Measurements from ENCODE around the gene SHC4.

The SHC4 gene

GRCh38 chr15:48828471-48828870, 135.2 kb downstream of the SHC4 start:
- Histone ChIP-seq H3K36me3 (ENCODE audit: low read length) (no peaks in the 10 kb centered on the region), H4K20me1 (ENCODE audit: low read depth, low read length) (no peaks in the 10 kb centered on the region), H3K9me2 (replicated peaks; ENCODE audit: insufficient read depth, low read length) (no peaks in the 10 kb centered on the region), H3K27me3 (ENCODE audit: low read length) (no peaks in the 10 kb centered on the region), H3F3A (ENCODE audit: insufficient read depth) (no peaks in the 10 kb centered on the region), H3K4me2 (ENCODE audit: low read depth, low read length, poor library complexity, severe bottlenecking) (no peak overlapping the region), H3K4me3 (ENCODE audit: insufficient read depth, low read length, poor library complexity, severe bottlenecking) (no peak overlapping the region), H3K9me3 (ENCODE audit: insufficient read depth, low read length) (no peaks in the 10 kb centered on the region), H3K27ac (ENCODE audit: low read depth, low read length) (no peak overlapping the region), H3K79me2 (ENCODE audit: insufficient read depth, low read length) (no peaks in the 10 kb centered on the region), H3K9ac (ENCODE audit: low read length) (no peak overlapping the region), H2AFZ (ENCODE audit: low read depth, low read length, severe bottlenecking) (no peak overlapping the region)
- TF ChIP-seq EZH2phosphoT487 (conservative IDR thresholded peaks at IDR 0.05; ENCODE audit: low read length) (no peak), CTCF (IDR thresholded peaks at IDR 0.05; ENCODE audit: insufficient read depth, low read length, poor library complexity, severe bottlenecking) (no peak)

GRCh38 chr15:48825075-48825474, 138.6 kb downstream of the SHC4 start:
- H3F3A ChIP-seq (ENCODE audit: insufficient read depth): no peaks in the 10 kb centered on the region
- H3K27me3 ChIP-seq (ENCODE audit: low read length): no peaks in the 10 kb centered on the region
- no peaks in the 10 kb centered on the region for H4K20me1 ChIP-seq (ENCODE audit: low read depth, low read length)
- H3K4me2 ChIP-seq (ENCODE audit: low read depth, low read length, poor library complexity, severe bottlenecking): no peak overlapping the region
- H3K27ac ChIP-seq (ENCODE audit: low read depth, low read length): no peak overlapping the region
- no peaks in the 10 kb centered on the region for H3K79me2 ChIP-seq (ENCODE audit: insufficient read depth, low read length)
- H2AFZ ChIP-seq (ENCODE audit: low read depth, low read length, severe bottlenecking): no peak overlapping the region
- TF ChIP-seq CTCF (IDR thresholded peaks at IDR 0.05; ENCODE audit: insufficient read depth, low read length, poor library complexity, severe bottlenecking) (no peak), EZH2phosphoT487 (conservative IDR thresholded peaks at IDR 0.05; ENCODE audit: low read length) (no peak)
- H3K9ac ChIP-seq (ENCODE audit: low read length): no peak overlapping the region
- H3K4me3 ChIP-seq (ENCODE audit: insufficient read depth, low read length, poor library complexity, severe bottlenecking): no peak overlapping the region
- H3K9me2 ChIP-seq (replicated peaks; ENCODE audit: insufficient read depth, low read length): no peaks in the 10 kb centered on the region
- no peaks in the 10 kb centered on the region for H3K36me3 ChIP-seq (ENCODE audit: low read length)
- no peaks in the 10 kb centered on the region for H3K9me3 ChIP-seq (ENCODE audit: insufficient read depth, low read length)

GRCh38 chr15:48823706-48824105, 140.0 kb downstream of the SHC4 start:
- no peak overlapping the region for H3K4me2 ChIP-seq (ENCODE audit: low read depth, low read length, poor library complexity, severe bottlenecking)
- no peaks in the 10 kb centered on the region for H3F3A ChIP-seq (ENCODE audit: insufficient read depth)
- no peaks in the 10 kb centered on the region for H3K36me3 ChIP-seq (ENCODE audit: low read length)
- H3K4me3 ChIP-seq (ENCODE audit: insufficient read depth, low read length, poor library complexity, severe bottlenecking): no peak overlapping the region
- H3K9ac ChIP-seq (ENCODE audit: low read length): no peak overlapping the region
- H2AFZ ChIP-seq (ENCODE audit: low read depth, low read length, severe bottlenecking): no peak overlapping the region
- TF ChIP-seq CTCF (IDR thresholded peaks at IDR 0.05; ENCODE audit: insufficient read depth, low read length, poor library complexity, severe bottlenecking) (no peak), EZH2phosphoT487 (conservative IDR thresholded peaks at IDR 0.05; ENCODE audit: low read length) (no peak)
- H4K20me1 ChIP-seq (ENCODE audit: low read depth, low read length): no peaks in the 10 kb centered on the region
- no peaks in the 10 kb centered on the region for H3K9me2 ChIP-seq (replicated peaks; ENCODE audit: insufficient read depth, low read length)
- no peaks in the 10 kb centered on the region for H3K27me3 ChIP-seq (ENCODE audit: low read length)
- no peak overlapping the region for H3K27ac ChIP-seq (ENCODE audit: low read depth, low read length)
- no peaks in the 10 kb centered on the region for H3K79me2 ChIP-seq (ENCODE audit: insufficient read depth, low read length)
- no peaks in the 10 kb centered on the region for H3K9me3 ChIP-seq (ENCODE audit: insufficient read depth, low read length)

Data from SU-DHL-6 (cell line).